HG02885 (cell line): ENCODE data around the gene TMEM131.
"Not testable (repeated sequence)": the region's sequence is repeated elsewhere in the genome, so short reads cannot be mapped to it uniquely, and the experiment has no call there.

Source experiments
- ATAC-seq: cut with Tn5 transposase; IDR thresholded peaks from one replicate; pipeline ENCODE4 v1.9.1; 2021; ENCODE audit warnings: mild to moderate bottlenecking; ENCODE audit not compliant: unreplicated experiment, poor library complexity

The TMEM131 gene

DNA sequence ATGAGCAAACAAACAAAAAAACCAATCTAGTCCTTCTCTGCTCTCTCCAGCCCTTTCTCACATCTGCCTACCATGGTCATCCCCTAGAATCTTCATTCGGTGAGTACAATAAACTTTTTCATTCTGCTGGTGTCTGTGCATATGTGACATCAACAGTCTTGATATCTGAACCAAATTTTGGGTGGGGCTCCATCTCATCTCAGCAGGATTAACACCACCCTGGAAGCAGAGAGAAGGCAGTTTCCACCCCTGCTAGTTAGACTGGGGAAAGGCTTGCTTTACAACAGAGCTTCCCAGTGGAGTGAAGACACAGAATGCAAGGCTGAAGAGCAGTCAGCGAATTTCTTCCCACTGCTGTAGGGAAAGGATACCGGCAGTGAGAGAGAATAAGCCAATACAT is 116.9 kb downstream of the TMEM131 start:
- ATAC-seq, result no peak

DNA sequence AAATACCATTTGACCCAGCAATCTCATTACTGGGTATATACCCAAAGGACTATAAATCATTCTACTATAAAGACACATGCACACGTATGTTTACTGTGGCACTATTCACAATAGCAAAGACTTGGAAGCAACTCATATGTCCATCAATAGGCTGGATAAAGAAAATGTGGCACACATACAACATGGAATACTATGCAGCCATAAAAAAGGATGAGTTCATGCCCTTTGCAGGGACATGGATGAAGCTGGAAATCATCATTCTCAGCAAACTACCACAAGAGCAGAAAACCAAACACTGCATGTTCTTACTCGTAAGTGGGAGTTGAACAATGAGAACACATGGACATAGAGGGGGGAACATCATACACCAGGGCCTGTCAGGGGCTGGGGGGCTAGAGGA is 117.4 kb downstream of the TMEM131 start:
- not testable (repeated sequence) for ATAC-seq

DNA sequence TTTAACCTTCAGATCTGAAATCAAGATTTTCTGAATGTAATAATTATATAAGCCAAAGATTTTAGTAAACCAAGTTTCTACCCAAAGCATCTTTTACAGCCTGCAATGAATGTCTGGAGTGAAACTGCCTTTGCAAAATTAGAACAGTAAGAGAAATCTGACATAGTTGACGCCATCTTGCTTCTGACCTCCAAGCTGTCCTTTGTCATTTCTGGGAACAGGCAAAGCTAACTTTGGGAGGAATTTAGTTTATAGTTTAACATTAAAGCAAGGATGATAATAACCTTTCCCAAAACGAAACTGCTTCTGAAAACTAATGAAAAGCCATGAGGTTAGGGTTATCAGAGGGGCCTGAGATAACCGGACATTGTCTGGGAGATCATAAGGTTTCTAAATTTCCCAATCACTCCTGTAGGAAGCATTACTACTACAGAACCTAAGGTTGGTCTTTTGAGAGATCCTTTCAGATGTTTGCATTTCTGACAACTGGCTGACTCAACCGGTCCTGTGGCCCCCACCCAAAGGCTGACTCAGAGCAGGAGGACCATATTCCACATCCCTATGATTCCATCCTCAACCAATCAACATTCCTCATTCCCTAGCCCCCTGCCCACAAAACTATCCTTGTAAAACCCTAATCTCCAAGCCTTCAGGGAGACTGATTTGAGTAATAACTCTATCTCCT is 124.5 kb downstream of the TMEM131 start:
- ATAC-seq, result no peak

DNA sequence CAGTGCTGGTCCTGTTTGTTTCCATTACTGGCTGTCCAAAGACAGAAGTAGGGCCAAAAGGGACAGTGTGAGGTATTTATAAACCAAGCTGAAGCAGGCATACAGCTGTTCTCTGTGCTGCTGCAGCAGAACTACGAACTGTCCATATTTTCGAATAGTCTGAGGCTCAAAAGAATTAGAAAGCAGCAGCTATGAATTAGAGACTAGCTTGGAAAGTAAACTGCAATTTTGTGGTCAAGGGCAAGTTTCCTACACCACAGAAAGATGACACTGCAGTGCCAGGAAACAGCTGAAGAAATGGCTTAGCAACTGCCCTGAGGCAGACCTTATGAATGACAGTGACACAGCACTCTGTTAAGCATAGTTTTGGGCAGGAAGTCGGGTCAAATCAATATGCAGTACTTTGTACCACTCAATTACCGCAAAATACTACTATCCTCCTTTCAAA is 125.3 kb downstream of the TMEM131 start:
- peak; percentile 99 for ATAC-seq

DNA sequence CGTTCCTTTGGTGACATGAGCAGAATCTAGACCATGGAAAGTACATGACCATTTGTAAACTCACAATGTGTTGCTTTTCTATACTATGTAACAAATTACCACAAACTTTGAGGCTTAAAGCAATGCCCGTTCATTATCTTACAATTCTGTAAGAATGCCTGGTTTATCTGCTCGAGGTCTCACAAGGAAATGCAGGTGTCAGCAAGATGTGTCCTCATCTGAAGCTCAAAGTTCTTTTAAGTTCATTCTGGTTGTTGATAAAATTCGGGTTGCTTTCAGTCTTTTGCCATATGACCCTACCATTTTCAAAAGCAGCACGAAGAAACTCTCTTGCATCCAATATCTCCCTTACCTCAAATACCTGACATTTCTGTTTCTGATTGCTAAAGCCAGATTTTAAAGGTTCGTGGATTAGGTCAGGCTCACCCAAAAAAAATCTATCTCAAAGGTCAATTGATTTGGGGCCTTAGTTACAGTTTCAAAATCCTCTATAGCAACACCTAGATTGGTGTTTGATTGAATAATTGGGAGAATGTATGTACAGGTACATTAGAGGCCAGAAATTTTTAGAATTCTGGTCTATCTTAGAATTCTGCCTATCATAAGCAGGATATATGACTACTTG is 125.9 kb downstream of the TMEM131 start:
- no peak for ATAC-seq

DNA sequence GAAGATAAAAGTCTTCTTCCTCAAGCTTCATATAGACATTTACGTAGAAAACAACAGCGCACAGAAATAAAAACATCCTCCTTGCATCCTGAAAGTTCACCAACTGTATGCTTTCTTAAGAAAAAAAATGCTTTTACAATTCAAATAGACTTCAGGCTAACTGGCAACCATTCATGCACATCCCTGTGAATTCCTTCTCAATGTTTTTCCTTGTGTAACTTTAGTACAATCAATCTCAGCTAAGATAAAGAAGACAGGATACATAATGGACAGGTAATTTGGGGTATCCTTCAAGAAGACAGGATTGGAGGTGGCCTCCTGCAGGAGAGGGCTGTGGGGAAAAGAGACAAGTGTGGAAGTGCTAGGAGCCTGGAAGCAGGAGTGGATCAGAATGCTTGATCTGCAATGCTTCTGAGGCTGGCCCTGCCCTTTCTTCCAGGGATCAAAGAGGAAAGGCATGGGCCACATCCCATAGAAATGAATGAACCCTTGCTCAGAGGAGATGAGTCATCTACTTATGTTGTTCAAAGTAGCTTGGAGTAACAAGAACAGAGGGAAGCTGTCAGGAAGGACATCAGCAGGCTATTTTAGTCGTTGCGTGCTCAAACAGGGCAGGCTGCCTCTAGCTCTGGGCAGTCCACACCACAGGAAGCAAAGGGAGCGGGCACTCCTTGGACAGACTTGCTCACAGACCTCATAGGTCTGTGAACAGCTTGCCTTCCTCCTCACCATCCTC is 126.6 kb downstream of the TMEM131 start:
- no peak for ATAC-seq

DNA sequence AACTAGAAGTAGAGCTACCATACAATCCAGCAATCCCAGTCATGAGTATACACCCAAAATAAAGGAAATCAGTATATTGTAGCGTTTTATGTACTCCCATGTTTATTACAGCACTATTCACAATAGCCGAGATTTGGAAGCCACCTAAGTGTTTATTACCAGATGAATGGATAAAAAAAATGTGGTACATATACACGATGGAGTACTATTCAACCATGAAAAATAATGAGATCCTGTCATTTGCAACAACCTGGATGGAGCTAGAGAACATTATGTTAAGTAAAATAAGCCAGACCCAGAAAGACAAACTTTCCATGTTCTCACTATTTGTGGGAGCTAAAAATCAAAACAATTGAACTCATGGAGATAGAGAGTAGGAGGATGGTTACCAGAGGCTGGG is 131.9 kb downstream of the TMEM131 start:
- ATAC-seq, result no peak

DNA sequence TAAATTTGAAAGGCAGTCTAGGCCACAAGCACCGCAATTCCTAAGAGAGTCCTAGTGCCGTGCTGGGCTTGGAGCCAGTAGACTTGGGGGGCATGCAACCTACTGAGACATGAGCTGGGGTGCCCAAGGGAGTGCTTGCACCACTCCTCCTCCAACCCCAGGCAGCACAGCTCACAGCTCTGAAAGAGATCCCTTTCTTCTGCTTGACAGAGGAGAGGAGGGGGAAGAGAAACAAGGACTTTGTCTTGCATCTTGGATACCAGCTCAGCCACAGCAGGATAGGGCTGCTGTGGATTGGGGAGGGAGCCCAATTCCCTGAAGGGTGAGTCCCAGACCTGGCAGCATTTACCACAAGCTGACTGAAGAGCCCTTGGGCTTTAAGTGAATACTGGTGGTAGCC is 134.6 kb downstream of the TMEM131 start:
- ATAC-seq, result no peak

DNA sequence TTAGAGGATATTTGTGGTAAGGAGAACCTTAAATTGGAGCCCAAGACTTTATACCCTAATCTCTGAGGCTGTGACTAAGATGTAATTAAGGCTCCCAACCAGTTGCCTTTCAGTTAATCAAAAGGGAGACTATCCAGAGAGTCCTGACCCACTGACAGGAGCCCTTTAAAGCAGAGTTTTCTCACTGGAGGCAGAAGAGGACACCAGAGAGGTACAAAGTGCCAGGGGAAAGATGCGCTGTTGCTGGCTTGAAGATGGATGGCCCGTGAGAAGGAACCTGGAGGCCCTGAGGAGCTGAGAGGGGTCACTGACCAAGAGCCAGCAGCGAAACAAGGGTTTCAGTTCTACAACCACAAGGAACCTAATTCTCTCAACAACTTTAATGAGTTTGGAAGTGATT is 137.3 kb downstream of the TMEM131 start:
- ATAC-seq, result no peak

DNA sequence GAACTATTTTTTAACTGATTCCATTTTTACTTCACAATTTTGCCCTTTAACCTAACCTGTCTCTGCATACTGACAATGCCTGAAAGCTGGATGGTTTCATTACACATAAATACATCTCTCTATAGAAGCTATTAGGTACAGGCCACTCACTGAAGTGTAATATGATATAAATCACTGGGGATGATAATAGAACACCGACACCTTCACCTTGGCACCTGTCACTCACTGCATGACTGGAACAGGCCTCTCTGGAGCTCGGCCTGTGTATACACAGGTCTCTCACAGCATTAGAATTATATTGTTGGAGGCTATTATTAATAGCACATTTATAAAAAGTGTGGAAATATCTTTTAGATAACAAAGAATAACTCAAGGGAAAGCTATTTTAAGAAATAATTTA is 138.2 kb downstream of the TMEM131 start:
- ATAC-seq, result no peak

DNA sequence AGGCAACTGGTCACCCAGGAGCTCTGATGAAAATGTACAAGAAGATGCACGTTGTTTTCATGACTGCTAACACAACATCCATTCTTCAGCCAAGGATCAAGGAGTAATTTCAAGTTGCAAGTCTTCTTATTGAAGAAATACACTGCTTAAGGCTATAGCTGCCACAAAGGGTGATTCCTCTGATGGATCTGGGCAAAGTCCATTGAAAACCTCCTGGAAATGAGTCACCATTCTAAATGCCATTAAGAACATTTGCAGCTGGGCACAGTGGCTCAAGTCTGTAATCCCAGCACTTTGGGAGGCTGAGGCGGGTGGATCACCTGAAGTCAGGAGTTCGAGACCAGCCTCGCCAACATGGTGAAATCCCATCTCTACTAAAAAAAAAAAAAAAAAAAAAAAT is 142.7 kb downstream of the TMEM131 start:
- ATAC-seq, result not testable (repeated sequence)

DNA sequence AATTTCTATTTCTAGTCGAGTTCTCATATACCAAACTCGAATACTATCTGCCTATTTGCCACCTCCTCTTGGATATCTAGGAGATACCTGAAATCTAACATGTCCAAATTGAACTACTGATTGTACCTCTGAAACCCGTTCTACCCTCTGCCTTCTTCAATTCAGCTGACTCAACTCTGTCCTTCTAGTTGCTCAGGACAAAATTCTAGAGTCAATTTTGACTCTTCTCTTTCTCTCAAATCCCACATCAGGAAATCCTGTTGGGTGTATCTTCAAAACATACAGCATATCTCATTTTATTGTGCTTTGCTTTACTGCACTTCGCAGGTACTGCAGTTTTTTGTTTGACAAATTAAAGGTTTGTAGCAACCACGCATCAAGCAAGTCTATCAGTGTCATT is 144.6 kb downstream of the TMEM131 start:
- ATAC-seq, result no peak

DNA sequence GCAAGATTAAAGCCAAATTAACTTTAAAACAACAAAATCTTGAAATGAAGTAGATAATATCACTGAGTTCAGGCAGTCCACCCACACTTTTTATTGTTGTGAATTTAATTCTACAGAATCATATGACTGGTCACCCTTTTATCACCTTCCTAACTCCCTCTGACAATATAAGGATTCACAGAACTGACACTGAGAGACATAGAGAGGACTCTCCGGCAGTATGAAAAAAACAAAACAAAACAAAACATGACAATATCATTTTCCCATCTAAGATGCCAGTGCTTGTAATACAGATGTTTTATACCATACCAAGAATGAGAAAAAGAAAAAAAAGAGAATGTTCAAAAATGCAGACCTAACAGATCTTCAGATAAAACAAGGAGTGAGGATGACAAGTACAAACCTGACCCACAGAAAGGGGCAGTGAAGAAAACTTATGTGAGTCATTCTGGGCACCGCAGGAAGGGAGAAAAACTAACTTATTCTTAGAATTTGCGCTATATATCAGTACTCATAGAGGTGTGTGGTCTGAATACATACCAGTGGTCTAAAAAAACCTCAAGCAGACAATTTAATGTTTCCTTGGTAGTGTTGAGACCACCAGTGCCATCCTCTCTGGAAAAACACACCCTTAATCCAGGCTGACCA is 145.7 kb downstream of the TMEM131 start:
- peak; percentile 74 for ATAC-seq

DNA sequence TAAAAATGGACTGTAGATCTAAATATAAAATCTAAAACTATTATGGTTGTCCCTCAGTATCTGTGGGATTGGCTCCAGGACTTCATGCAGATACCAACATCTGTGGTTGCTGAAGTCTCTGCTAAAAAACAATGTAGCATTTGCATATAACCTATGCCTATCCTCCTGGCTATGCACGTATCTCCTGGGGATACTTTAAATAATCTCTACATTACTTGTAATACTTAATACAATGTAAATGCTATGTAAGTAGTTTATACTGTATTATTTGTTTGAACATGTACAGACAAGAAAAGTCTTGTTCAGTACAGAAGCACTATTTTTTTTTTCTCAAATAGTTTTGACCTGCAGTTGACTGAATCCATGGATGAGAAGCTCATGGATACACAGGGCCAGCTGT is 147.4 kb downstream of the TMEM131 start:
- no peak for ATAC-seq

DNA sequence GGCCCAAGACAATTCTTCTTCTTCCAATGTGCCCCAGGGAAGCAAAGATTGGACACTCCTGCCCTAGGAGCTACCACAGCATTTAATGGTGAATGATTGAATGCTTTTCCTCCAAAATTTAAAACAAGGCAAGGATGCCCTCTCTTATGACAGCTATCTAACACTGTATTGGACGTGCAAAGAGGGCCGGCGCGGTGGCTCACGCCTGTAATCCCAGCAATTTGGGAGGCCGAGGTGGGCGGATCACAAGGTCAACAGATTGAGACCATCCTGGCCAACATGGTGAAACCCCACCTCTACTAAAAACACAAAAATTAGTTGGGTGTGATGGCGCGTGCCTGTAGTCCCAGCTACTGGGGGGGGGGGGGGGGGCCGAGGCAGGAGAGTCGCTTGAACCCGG is 149.0 kb downstream of the TMEM131 start:
- not testable (repeated sequence) for ATAC-seq

DNA sequence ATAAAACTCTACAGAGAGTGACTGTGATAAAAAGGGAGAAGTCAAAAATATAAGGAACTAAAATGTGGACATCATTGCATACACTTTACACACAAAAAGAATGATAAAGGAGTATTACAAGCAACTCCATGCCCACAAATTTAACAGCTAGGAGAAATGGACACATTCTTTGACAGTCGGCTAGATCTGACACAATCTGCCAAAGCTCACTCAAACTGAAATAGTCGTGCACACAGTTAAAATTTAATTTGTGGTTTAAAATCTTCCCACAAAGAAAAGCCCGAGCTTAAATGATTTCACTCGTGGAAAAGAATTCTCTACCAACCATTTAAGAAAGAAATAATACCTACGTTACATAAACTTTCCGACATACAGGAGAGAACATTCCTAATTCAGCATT is 149.9 kb downstream of the TMEM131 start:
- no peak for ATAC-seq

DNA sequence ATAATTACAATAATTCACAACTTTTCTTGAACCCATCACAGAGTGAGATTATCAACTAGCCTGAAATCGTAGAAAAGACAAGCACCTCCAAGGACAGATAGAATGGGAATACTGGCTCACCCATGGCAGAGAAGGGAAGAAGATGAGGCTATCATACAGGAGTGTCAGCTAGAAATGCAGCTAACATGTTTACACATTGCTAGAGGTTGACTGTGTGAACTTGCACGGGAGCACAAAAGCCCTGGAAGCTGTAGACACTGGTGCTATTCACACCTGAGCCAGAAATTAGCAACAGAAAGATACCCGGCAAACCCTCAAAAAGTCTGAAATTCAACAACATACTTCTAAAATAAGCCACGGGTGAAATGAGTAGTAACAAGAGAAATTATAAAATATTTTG is 150.6 kb downstream of the TMEM131 start:
- ATAC-seq, result no peak

DNA sequence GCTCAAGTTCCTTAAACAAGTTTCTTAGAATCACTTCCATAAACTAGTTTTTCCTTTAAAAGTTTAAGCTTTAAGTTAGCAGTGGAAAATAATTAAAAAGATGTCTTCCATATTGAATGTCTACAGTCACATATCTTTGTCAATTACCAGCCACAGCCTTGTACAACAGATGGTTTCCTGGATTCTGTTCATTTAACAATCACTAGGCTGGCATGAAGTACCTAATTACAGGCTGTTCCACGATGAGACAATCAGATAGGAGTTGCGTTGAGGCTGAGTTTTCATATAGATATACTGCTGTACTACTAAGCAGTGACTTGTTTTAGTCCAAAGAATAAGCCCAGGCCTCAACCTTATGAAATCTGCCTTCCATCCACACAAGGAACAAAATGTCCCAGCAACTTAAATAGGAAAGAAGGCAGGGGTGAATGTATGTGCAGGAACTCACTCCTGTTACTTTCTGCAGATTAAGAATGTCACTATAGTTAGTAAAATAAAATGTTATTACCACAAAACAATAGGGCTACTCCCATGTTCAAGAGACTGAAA is 151.4 kb downstream of the TMEM131 start:
- no peak for ATAC-seq

DNA sequence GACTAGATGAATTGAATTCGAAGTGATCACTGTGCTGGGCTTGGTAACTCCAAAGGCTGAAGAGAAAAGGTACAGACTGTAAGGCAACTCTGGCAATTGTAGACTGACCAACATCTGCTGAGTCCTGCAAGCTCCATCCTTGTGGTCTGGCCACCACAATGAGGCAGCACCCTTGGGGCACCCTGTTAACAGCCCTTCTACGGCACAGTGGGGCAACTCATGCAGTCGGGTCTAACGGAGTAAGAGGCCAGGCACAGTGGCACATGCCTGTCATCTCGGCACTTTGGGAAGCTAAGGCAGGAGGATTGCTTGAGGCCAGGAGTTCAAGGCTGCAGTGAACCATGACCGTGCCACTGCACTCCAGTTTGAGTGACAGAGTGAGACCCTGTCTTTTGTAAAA is 155.6 kb downstream of the TMEM131 start:
- no peak for ATAC-seq

DNA sequence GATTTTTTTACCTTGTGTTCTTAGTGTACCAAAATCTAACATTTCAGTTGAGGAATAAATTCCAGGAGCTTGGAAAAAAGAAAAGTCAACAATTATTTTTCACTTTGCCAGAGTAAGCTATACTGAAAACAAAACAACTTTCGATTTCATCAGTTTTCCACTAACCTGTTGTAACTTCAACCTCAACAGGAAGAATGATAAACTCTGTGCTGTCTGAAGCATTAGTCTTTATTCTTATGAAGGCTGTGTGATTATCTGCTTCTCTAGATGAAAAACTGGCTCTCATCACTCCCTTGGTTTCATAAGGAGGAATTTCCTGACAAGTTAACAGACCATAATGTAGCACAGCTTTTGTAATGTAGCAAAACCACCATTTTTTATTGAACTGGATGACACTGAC is 161.1 kb downstream of the TMEM131 start:
- ATAC-seq, result no peak

DNA sequence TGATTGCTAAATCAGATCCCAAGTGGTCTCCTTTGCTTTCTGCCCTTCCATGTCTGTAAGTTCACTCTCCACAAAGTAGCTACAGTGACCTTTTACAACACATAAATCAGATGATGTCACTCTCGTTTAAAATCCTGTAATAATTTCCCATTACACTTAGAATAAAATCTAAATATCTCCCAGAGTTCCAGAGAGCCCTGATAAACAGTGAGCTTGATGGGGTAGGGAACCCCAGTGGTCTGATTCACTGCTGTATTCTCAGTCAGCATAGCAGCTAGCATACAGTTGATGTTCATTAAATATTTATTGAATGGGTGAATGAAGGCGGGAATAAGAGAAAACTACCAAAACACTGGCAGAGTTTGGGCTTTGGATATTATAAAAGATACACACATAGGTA is 164.6 kb downstream of the TMEM131 start:
- no peak for ATAC-seq
